ENCODE results near the gene CSGALNACT2. TPM values are rescaled to one million over a fixed set of nuclear protein-coding genes. Genes with fewer than 3 reads are reported as not detected.

Gene CSGALNACT2
- total RNA-seq, 3 donors from 2014 or later, result 21.6 to 35.5 (median 27.8) TPM

DNA sequence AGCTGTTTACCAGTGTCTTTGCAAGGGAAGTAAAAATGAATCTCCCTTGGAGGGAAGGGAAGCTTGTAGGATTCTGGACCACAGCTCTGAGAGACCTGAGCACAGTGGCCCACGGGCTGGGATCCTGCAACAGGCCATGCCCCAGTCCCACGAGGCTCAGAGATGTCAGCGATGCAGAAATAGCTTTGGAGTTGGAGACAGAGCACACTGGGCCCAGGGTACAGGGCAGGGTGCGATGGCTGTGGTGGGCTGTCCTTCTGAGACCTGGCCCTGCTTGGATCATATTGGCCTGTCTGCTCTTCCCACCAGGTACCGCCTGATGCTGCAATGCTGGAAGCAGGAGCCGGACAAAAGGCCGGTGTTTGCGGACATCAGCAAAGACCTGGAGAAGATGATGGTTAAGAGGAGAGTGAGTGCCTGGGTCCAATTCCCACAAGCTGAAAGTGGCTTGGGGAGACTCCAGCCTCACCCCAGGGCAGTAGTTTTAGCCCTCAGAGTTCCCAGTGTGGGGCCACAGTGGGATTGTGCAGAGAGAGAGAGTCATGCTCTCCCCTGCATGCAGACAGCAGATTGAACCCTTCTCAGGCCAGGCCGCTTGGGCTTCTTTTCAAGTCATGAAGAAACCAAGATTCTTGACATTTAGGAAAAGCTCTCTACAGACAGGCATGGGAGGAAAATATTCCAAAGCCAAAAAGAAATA, 13.5 kb upstream of the CSGALNACT2 start:
- no peak for DNase-seq (ENCODE audit: low spot score in 2 of 2)
- Histone ChIP-seq H3K36me3 (no peaks in the 10 kb centered on the region), H3K9me3 (no peaks in the 10 kb centered on the region), H3K27me3 (no peaks in the 10 kb centered on the region), H3K4me3 (no peak overlapping the region), H3K27ac (no peak overlapping the region), H3K4me1 (no peaks in the 10 kb centered on the region)
- TF ChIP-seq POLR2A (IDR thresholded peaks at IDR 0.05) (no peak), POLR2AphosphoS5 (IDR thresholded peaks at IDR 0.05) (no peak)
- TF ChIP-seq, protein P1, sequence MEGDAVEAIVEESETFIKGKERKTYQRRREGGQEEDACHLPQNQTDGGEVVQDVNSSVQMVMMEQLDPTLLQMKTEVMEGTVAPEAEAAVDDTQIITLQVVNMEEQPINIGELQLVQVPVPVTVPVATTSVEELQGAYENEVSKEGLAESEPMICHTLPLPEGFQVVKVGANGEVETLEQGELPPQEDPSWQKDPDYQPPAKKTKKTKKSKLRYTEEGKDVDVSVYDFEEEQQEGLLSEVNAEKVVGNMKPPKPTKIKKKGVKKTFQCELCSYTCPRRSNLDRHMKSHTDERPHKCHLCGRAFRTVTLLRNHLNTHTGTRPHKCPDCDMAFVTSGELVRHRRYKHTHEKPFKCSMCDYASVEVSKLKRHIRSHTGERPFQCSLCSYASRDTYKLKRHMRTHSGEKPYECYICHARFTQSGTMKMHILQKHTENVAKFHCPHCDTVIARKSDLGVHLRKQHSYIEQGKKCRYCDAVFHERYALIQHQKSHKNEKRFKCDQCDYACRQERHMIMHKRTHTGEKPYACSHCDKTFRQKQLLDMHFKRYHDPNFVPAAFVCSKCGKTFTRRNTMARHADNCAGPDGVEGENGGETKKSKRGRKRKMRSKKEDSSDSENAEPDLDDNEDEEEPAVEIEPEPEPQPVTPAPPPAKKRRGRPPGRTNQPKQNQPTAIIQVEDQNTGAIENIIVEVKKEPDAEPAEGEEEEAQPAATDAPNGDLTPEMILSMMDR (IDR thresholded peaks at IDR 0.05), result no peak
- intact Hi-C loops (cut with DNase I; ENCODE audit: low total_unique reads), result no loop called here

DNA sequence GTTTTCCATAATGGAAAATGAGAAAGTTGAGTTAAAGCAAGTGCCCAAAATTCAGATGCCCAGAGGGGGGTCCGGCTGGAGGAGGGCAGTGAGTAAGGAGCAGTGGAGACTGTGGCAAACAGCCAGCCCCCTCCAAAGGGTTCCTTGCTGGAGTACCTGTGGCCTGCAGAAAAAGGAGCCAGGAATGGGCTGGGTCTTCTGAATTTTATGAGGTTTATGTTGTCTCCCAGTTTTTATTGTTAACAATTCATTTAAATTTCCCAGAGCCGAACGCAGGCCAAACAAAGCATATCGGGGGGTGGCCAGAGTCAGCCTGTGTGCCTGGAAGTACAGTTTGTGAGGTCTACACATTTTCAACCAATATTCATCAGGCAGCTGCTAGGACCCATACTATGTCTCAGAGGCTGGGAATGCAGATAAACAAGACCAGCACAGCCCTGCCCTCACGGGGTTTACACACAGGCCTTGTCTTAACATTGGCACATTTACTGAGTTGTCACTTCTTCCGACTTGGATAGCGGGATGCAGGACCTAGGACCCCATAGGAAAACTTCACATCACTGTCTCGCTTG, 12.9 kb upstream of the CSGALNACT2 start:
- intact Hi-C loops (cut with DNase I; ENCODE audit: low total_unique reads), result no loop called here
- TF ChIP-seq POLR2AphosphoS5 (IDR thresholded peaks at IDR 0.05) (no peak), POLR2A (IDR thresholded peaks at IDR 0.05) (no peak)
- TF ChIP-seq, protein P1 (IDR thresholded peaks at IDR 0.05), result no peak
- H3K4me3 ChIP-seq, result no peak overlapping the region
- H3K36me3 ChIP-seq, result no peaks in the 10 kb centered on the region
- H3K27me3 ChIP-seq, result no peaks in the 10 kb centered on the region
- H3K4me1 ChIP-seq, result no peaks in the 10 kb centered on the region
- H3K9me3 ChIP-seq, result no peaks in the 10 kb centered on the region
- no peak for DNase-seq (ENCODE audit: low spot score in 2 of 2)
- no peak overlapping the region for H3K27ac ChIP-seq

DNA sequence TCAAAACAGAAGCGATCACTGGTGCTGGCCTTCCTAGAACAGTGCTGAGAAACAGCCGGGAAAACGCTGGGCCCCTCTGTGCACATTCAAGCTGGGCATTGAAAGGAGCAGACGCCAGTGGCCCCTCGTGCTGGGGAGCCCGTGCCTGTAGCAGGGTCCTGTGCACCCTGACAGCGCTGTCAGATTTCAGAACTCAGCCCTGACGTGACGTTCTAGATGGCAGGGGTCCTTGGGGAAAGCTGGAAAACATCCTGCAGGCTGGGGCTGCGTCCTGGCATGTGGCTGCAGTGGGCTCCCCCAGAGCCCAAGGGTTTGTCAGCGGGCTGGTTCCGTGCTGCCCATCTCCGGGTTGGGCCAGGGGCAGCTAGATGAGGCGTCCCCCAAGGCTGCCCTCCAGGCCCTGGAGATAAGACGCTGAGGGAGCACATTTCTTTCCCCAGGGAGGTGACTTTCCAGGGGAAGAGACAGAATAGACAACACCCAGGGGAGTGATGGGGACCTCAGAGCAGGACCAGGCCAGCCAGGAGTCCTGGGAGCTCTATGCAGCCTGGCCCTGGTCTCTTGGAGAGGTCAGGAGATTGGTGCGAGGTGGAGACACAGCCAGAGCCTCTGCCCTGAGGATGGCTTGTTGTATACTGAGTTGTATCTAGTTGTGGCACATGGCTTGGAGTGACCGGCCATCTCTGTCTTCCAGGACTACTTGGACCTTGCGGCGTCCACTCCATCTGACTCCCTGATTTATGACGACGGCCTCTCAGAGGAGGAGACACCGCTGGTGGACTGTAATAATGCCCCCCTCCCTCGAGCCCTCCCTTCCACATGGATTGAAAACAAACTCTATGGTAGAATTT, 12.1 kb upstream of the CSGALNACT2 start:
- intact Hi-C loops (cut with DNase I; ENCODE audit: low total_unique reads), result no loop called here

DNA sequence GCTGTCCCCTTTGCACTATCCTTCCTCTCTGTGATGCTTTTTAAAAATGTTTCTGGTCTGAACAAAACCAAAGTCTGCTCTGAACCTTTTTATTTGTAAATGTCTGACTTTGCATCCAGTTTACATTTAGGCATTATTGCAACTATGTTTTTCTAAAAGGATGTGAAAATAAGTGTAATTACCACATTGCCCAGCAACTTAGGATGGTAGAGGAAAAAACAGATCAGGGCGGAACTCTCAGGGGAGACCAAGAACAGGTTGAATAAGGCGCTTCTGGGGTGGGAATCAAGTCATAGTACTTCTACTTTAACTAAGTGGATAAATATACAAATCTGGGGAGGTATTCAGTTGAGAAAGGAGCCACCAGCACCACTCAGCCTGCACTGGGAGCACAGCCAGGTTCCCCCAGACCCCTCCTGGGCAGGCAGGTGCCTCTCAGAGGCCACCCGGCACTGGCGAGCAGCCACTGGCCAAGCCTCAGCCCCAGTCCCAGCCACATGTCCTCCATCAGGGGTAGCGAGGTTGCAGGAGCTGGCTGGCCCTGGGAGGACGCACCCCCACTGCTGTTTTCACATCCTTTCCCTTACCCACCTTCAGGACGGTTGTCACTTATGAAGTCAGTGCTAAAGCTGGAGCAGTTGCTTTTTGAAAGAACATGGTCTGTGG, 11.4 kb upstream of the CSGALNACT2 start:
- Histone ChIP-seq H3K36me3 (no peaks in the 10 kb centered on the region), H3K27me3 (no peaks in the 10 kb centered on the region), H3K27ac (no peak overlapping the region), H3K4me3 (no peak overlapping the region), H3K4me1 (no peaks in the 10 kb centered on the region), H3K9me3 (no peaks in the 10 kb centered on the region)
- TF ChIP-seq, protein P1 (IDR thresholded peaks at IDR 0.05), result no peak
- TF ChIP-seq POLR2AphosphoS5 (IDR thresholded peaks at IDR 0.05) (no peak), POLR2A (IDR thresholded peaks at IDR 0.05) (no peak)
- peak in 1 of 2 donors; percentile 3 for DNase-seq (ENCODE audit: low spot score in 2 of 2)
- intact Hi-C loops (cut with DNase I; ENCODE audit: low total_unique reads), result no loop called here

More for the DNA sequence above, 12.1 kb upstream of the CSGALNACT2 start:
- Histone ChIP-seq H3K36me3 (no peaks in the 10 kb centered on the region), H3K27ac (no peak overlapping the region), H3K4me3 (no peak overlapping the region), H3K27me3 (no peaks in the 10 kb centered on the region), H3K9me3 (no peaks in the 10 kb centered on the region), H3K4me1 (no peaks in the 10 kb centered on the region)
- DNase-seq (ENCODE audit: low spot score in 2 of 2), result no peak
- TF ChIP-seq POLR2AphosphoS5 (IDR thresholded peaks at IDR 0.05) (no peak), POLR2A (IDR thresholded peaks at IDR 0.05) (no peak)
- TF ChIP-seq, protein P1 (IDR thresholded peaks at IDR 0.05), result no peak
